NCI-H2196 treated with DMSO at 0.1 percent for 48 hours (cell line): ENCODE measurements around the gene ZNRF4.

ENCODE experiments used
- DNase-seq: peaks from one replicate; lab custom pipeline; 2025; ENCODE audit not compliant: unreplicated experiment; lab: John Stamatoyannopoulos, UW

The ZNRF4 gene

GRCh38 chr19:5440299-5440698 lies 14.9 kb upstream of the ZNRF4 start:
- DNase-seq, result no peak

DNA sequence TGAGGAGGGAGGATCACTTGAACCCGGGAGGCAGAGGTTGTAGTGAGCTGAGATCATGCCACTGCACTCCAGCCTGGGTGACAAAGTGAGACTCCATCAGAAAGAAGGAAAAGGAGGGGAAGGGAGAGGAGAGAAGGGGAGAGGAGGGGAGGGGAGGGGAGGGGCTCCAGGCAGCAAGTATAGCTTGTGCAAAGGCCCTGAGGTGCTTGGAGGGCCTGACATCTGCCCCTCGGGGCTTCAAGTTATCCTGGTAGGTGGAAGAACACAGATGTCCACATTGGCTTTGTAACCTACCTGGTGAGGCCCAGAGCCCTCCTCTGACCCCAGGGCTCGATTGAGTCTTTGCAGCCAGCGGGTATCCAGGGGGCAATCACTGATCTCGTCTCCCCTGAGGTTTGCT lies 11.5 kb upstream of the ZNRF4 start:
- no peak for DNase-seq

DNA sequence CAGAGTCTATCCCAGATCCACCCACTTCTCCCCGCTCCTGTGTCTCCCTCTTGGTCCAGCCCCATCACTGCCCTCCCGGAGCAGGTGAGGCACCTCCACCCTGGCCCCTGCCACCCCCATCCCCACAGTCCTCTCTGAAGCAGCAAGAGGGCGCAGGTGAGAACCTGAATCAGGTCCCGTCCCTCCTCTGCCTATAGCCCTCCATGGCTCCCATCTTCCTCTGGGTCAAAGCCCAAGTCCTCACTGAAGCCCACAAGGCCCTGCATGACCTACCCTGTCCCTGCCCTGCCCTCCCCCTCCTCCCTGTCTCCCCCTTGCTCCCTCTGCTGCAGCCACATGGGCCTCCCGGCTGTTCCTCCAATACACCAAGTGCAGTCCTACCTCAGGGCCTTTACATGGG lies 10.8 kb upstream of the ZNRF4 start:
- no peak for DNase-seq

- no peak for DNase-seq
Measured at GRCh38 chr19:5445071-5445470, 10.1 kb upstream of the ZNRF4 start.

GRCh38 chr19:5445561-5446055 lies 9.6 kb upstream of the ZNRF4 start:
- no peak for DNase-seq

GRCh38 chr19:5447700-5448311 lies 7.4 kb upstream of the ZNRF4 start:
- no peak for DNase-seq

DNA sequence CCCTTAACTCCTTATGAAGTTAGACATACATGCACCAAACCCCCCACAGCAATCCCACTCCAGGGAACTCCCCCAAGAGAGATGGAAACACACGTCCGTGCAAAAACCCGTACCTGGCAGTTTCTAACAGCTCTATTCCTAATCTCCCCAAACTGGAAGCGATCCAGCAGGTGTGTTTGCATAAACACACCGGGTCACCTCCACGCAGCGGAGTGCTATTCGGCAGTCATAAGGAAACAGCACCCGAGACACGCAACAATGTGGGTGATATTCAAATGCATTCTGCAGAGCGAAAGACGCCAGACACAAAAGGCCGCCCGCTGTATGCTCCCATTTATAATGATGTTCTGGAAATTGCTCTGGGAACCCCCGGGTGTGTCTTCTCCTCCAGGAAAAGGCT lies 6.8 kb upstream of the ZNRF4 start:
- DNase-seq, result no peak

DNA sequence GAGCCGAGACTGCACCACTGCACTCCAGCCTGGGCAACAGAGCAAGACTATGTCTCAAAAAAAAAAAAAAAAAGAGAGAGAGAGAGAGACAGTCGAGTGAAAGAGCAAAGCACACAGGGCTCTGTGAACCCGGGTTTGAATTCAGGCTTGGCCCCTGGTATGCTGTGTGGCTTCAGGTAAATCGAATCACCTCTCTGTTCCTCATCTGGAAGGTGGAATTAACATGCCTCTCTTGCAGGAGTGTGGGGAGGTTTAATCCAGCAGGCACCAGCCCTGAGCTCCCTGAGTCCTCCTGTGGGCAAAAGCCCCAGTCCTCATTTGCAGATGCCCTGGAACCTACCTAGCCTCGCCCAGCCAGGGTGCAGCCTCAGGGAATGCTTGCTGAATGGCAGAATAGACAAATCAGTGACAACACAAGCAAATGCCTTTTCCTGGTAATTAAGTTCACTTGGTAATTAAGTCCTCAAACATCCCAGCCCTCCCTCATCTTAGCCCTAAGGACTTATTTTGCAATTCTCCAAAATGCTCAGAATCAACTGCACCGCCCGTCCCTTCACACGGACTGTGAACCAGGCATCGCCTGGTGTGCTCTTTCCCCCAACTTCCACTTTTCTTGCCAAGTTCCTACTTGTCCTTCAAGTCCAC lies 4.6 kb upstream of the ZNRF4 start:
- no peak for DNase-seq

DNA sequence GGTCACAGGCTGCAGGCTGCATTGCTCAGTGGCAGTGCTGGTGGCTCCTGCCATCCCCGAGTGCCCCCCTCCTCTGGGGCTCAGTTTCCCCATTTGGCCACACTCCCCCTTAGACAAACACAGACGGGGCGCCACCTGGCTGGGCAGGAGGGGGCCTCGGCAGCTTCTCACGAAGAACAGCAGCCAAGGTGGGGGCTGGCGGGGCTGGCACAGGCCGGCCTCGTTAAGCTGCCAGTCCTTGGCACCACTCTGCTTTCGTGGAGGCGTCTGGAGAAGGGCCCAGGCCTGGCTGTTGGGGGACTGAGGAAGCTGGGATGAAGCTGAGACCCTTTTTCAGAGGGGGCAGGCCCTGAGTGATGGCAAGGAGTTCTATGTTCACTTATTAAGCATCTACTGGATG lies 3.7 kb upstream of the ZNRF4 start:
- no peak for DNase-seq

GRCh38 chr19:5452594-5453565 lies 2.3 kb upstream of the ZNRF4 start:
- DNase-seq, result no peak

DNA sequence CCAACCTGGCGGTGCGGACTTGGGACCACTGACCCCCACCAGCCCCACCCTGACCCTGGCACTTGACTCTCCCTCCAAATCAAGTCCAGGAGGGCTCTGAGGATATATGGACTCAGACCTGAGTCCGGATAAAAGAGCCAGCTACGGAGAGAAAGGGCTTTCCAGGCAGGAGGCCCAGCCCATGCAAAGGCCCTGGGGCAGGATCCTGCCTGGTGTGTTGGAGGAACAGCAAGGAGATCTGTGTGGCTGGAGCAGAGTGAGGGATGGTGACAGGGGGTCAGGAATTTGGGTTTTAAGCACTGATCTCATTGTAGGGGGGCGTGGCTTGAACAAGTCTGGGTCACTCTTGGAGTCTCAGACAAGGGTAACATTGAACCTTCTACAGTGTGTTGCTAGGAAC lies 474 bp upstream of the ZNRF4 start:
- DNase-seq, result no peak

DNA sequence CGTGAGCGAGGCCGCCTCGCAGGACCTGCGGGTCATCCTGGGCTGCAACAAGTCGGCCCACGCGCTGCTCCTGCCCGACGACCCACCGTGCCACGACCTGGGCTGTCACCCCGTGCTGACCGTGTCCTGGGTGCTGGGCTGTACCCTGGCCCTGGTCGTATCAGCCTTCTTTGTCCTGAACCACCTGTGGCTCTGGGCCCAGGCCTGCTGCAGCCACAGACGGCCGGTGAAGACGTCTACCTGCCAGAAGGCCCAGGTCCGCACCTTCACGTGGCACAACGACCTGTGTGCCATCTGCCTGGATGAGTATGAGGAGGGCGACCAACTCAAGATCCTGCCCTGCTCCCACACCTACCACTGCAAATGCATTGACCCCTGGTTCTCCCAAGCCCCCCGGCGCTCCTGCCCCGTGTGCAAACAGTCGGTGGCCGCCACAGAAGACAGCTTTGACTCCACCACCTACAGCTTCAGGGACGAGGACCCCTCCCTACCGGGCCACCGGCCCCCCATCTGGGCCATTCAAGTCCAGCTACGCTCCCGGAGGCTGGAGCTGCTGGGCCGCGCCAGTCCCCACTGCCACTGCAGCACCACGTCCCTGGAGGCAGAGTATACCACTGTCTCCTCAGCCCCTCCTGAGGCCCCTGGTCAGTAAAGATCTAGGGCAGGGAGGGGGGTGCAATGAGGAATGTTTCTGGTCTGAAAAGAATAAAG lies 1.1 kb downstream of the ZNRF4 start:
- DNase-seq, result no peak

- DNase-seq, result no peak
Measured at GRCh38 chr19:5456841-5457200, 1.6 kb downstream of the ZNRF4 start.

DNA sequence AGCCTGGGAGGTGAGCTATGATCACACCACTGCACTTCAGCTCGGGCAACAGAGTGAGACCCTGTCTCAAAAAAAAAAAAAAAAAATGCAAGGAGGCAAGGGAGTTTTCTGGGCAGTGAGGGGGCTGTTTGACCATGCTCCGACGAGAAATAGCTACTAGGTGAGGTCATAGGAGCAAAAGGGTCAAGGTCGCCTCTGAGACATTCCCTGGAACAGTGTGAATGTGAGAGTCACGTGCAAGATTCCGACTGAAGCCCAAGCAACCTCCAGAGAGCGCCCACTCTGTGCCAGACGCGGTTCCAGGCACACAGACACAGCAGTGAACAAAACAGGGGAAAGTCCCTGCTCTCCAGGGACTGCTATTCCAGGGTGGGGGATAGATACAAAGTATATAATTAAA lies 2.5 kb downstream of the ZNRF4 start:
- no peak for DNase-seq

DNA sequence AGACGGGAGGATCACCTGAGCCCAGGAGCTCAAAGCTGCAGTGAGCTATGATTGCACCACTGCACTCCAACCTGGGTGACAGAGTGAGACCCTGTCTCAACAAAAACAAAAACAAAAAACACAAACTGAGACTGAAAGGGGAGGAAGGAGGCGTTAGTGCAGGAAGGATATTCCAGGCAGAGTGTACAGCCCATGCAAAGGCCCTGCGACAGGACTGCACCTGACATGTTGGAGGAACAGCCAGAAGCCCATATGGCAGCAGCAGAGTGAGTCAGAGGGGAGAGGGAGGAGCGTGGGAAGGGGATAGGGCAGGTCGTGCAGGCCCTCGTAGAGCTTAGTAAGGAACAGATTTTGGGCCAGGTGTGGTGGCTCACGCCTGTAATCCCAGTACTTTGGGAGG lies 3.2 kb downstream of the ZNRF4 start:
- DNase-seq, result no peak

GRCh38 chr19:5459360-5459759 lies 4.1 kb downstream of the ZNRF4 start:
- no peak for DNase-seq

GRCh38 chr19:5460748-5461147 lies 5.5 kb downstream of the ZNRF4 start:
- no peak for DNase-seq

GRCh38 chr19:5463959-5464358 lies 8.7 kb downstream of the ZNRF4 start:
- no peak for DNase-seq

DNA sequence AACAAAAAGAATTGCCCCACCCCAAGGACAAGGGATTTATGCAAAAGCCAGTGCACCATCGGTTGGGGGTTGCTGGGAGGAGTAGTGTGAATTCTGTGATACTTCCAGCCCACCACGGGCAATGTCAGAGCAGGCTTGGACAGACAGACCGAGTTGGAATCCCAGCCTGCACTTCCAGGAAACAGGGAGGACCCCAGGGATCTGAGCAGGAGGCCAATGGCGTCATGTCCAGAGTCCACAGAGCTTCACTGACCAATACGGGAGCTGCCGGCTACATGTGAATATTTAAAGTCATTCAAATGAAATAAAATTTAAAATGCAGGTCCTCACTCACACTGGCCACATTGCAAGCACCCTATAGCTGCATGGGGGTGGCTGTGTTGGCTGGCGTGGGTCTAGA lies 10.9 kb downstream of the ZNRF4 start:
- DNase-seq, result no peak

GRCh38 chr19:5466814-5467291 lies 11.6 kb downstream of the ZNRF4 start:
- no peak for DNase-seq

DNA sequence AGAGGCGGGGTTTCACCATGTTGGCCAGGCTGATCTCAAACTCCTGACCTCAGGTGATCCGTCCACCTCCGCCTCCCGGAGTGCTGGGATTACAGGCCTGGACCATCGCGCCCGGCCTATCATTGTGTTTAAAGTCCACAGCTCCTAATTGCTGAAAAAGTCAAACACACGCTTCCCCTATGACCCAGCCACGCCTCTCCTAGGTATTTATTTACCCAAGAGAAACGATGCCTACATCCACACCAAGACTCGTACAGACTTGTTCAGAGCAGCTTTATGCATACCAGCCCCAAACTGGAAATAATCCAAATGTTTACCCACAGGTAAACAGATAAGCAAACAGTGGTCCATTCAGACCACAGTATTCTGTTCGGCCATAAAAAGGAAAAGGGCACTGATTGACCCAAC lies 15.1 kb downstream of the ZNRF4 start:
- DNase-seq, result peak; percentile 49
